Head of caudate nucleus (tissue), 42 donors: Measurements from ENCODE around the gene ANKRD22.

Source experiments
- DNase-seq, 42 donors: peaks; one replicate each; pipeline versions ENCODE4 v3.0.0 to v3.0.0-alpha.2; 2020 to 2021; ENCODE audit warnings: mixed read lengths in 7 of 42
- intact Hi-C: fragments of 100-400 bp; cut with DNase I; formaldehyde crosslinking; loops from one replicate; pipeline ENCODE4 v1.15.0; 2022

Gene ANKRD22

GRCh38 chr10:88880282-88881076 is 28.8 kb upstream of the ANKRD22 start:
- DNase-seq: peak; percentile 15 to 84 (median 69)
- intact Hi-C loops: no loop called here

GRCh38 chr10:88879534-88880281 is 28.1 kb upstream of the ANKRD22 start, which contains the start of gene STAMBPL1:
TSS of gene STAMBPL1 (plus strand) at chr10:88880245. CDS start at chr10:88901709, 21,464 bp downstream.
- intact Hi-C loops: no loop called here
- DNase-seq: peak in 38 of 42 donors; percentile 11 to 82 (median 60)

GRCh38 chr10:88877298-88877697 is 25.7 kb upstream of the ANKRD22 start:
- intact Hi-C loops: no loop called here
- DNase-seq: no peak

- DNase-seq: no peak
- intact Hi-C loops: no loop called here
Observed at GRCh38 chr10:88875081-88875480, 23.4 kb upstream of the ANKRD22 start.

- intact Hi-C loops: no loop called here
- DNase-seq: no peak
Observed at GRCh38 chr10:88874281-88874680, 22.6 kb upstream of the ANKRD22 start.

GRCh38 chr10:88873757-88874156 is 22.1 kb upstream of the ANKRD22 start:
- no peak for DNase-seq
- intact Hi-C loops: no loop called here

GRCh38 chr10:88870089-88870488 is 18.4 kb upstream of the ANKRD22 start:
- DNase-seq: no peak
- intact Hi-C loops: no loop called here

- DNase-seq: no peak
- intact Hi-C loops: no loop called here
Observed at GRCh38 chr10:88866454-88866853, 14.8 kb upstream of the ANKRD22 start.

GRCh38 chr10:88865281-88865876 is 13.7 kb upstream of the ANKRD22 start:
- intact Hi-C loops: no loop called here

GRCh38 chr10:88861036-88861435 is 9.4 kb upstream of the ANKRD22 start:
- intact Hi-C loops: no loop called here
- DNase-seq: no peak

More at GRCh38 chr10:88865281-88865876, 13.7 kb upstream of the ANKRD22 start:
- no peak for DNase-seq

GRCh38 chr10:88858491-88858890 is 6.8 kb upstream of the ANKRD22 start:
- no peak for DNase-seq
- intact Hi-C loops: no loop called here

GRCh38 chr10:88857831-88858230 is 6.2 kb upstream of the ANKRD22 start:
- intact Hi-C loops: no loop called here
- no peak for DNase-seq

GRCh38 chr10:88854684-88855083 is 3.0 kb upstream of the ANKRD22 start:
- DNase-seq: no peak
- intact Hi-C loops: no loop called here

GRCh38 chr10:88853155-88853881 is 1.7 kb upstream of the ANKRD22 start:
- no peak for DNase-seq
- intact Hi-C loops: no loop called here

GRCh38 chr10:88852327-88852726 is 683 bp upstream of the ANKRD22 start:
- no peak for DNase-seq
- intact Hi-C loops: no loop called here

- intact Hi-C loops: no loop called here
- DNase-seq: no peak
Observed at GRCh38 chr10:88850712-88851111, 932 bp downstream of the ANKRD22 start.

GRCh38 chr10:88849234-88849633 is 2.4 kb downstream of the ANKRD22 start:
- no peak for DNase-seq
- intact Hi-C loops: no loop called here

GRCh38 chr10:88848499-88848898 is 3.1 kb downstream of the ANKRD22 start:
- DNase-seq: no peak
- intact Hi-C loops: no loop called here

- no peak for DNase-seq
- intact Hi-C loops: no loop called here
Observed at GRCh38 chr10:88843171-88843570, 8.5 kb downstream of the ANKRD22 start.
